SU-DHL-6 (cell line): ENCODE data around the gene CRYBG1.

Experiments
- EZH2phosphoT487 ChIP-seq: fragments of 200-600 bp; sonication (generic), shearing (Covaris generic); conservative IDR thresholded peaks from 2 replicates; pipeline ENCODE4 v1.6.1; 2018; ENCODE audit warnings: mild to moderate bottlenecking, antibody characterized with exemption, low read length, moderate library complexity, mixed read lengths
- TF ChIP-seq, protein P1 (sequence below): fragments of 200-600 bp; sonication (generic); IDR thresholded peaks from one replicate; pipeline ENCODE4 v1.5.1; 2017; ENCODE audit warnings: antibody characterized with exemption, mild to moderate bottlenecking, low read length, moderate library complexity; ENCODE audit not compliant: insufficient read depth, poor library complexity, severe bottlenecking

DNA sequence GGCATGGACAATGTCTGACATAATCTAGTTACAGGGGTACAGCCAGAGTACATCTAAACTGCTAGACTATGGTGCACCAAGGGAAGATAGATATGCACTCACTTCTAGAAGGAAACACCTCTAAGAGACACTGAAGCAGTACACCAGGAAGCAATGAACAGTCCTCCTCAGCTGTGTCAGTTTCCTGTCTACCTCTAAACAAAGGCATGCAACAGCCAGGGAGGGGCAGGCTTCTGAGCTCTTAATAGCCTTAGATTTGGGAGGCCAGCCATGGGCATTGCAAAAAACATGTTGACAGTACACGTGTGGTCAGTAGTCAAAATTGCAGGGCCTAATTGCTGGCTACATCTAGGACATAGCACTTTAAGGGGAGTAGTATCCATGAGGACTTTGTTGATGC is 21.4 kb downstream of the CRYBG1 start:
- TF ChIP-seq, protein P1, sequence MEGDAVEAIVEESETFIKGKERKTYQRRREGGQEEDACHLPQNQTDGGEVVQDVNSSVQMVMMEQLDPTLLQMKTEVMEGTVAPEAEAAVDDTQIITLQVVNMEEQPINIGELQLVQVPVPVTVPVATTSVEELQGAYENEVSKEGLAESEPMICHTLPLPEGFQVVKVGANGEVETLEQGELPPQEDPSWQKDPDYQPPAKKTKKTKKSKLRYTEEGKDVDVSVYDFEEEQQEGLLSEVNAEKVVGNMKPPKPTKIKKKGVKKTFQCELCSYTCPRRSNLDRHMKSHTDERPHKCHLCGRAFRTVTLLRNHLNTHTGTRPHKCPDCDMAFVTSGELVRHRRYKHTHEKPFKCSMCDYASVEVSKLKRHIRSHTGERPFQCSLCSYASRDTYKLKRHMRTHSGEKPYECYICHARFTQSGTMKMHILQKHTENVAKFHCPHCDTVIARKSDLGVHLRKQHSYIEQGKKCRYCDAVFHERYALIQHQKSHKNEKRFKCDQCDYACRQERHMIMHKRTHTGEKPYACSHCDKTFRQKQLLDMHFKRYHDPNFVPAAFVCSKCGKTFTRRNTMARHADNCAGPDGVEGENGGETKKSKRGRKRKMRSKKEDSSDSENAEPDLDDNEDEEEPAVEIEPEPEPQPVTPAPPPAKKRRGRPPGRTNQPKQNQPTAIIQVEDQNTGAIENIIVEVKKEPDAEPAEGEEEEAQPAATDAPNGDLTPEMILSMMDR = no peak
- TF ChIP-seq EZH2phosphoT487 = no peak
